ENCODE measurements around the gene FAM98A.

The FAM98A gene

GRCh38 chr2:33583194-33583938 is 15.7 kb downstream of the FAM98A start:
- DNase-seq (ENCODE audit: low read depth): peak; percentile 65
- TF ChIP-seq CTCF (IDR thresholded peaks at IDR 0.05; ENCODE audit: low read length, missing control alignments): peak; percentile 85

GRCh38 chr2:33581872-33582271 is 17.2 kb downstream of the FAM98A start:
- TF ChIP-seq CTCF (IDR thresholded peaks at IDR 0.05; ENCODE audit: low read length, missing control alignments): no peak
- no peak for DNase-seq (ENCODE audit: low read depth)
- H3K4me3 ChIP-seq (replicated peaks; ENCODE audit: low read depth, low read length): no peak overlapping the region

More at GRCh38 chr2:33583194-33583938, 15.7 kb downstream of the FAM98A start:
- no peak overlapping the region for H3K4me3 ChIP-seq (replicated peaks; ENCODE audit: low read depth, low read length)

GRCh38 chr2:33579227-33579626 is 19.9 kb downstream of the FAM98A start:
- no peak for TF ChIP-seq CTCF (IDR thresholded peaks at IDR 0.05; ENCODE audit: low read length, missing control alignments)
- no peak for DNase-seq (ENCODE audit: low read depth)
- no peak overlapping the region for H3K4me3 ChIP-seq (replicated peaks; ENCODE audit: low read depth, low read length)

- H3K4me3 ChIP-seq (replicated peaks; ENCODE audit: low read depth, low read length): no peak overlapping the region
- peak; percentile 55 for DNase-seq (ENCODE audit: low read depth)
- TF ChIP-seq CTCF (IDR thresholded peaks at IDR 0.05; ENCODE audit: low read length, missing control alignments): no peak
These were observed 21.4 kb downstream of the FAM98A start for GRCh38 chr2:33577668-33578067.

GRCh38 chr2:33577084-33577483 is 22.0 kb downstream of the FAM98A start:
- TF ChIP-seq CTCF (IDR thresholded peaks at IDR 0.05; ENCODE audit: low read length, missing control alignments): no peak
- no peak for DNase-seq (ENCODE audit: low read depth)
- no peak overlapping the region for H3K4me3 ChIP-seq (replicated peaks; ENCODE audit: low read depth, low read length)

- DNase-seq (ENCODE audit: low read depth): no peak
- no peak overlapping the region for H3K4me3 ChIP-seq (replicated peaks; ENCODE audit: low read depth, low read length)
These were observed 25.4 kb downstream of the FAM98A start for GRCh38 chr2:33573657-33574056.

More at GRCh38 chr2:33573657-33574056, 25.4 kb downstream of the FAM98A start:
- no peak for TF ChIP-seq CTCF (IDR thresholded peaks at IDR 0.05; ENCODE audit: low read length, missing control alignments)

Measured in fibroblast of pulmonary artery (primary cell).